Measurements from ENCODE around the gene CHRNA9.

- TF ChIP-seq, protein P1, sequence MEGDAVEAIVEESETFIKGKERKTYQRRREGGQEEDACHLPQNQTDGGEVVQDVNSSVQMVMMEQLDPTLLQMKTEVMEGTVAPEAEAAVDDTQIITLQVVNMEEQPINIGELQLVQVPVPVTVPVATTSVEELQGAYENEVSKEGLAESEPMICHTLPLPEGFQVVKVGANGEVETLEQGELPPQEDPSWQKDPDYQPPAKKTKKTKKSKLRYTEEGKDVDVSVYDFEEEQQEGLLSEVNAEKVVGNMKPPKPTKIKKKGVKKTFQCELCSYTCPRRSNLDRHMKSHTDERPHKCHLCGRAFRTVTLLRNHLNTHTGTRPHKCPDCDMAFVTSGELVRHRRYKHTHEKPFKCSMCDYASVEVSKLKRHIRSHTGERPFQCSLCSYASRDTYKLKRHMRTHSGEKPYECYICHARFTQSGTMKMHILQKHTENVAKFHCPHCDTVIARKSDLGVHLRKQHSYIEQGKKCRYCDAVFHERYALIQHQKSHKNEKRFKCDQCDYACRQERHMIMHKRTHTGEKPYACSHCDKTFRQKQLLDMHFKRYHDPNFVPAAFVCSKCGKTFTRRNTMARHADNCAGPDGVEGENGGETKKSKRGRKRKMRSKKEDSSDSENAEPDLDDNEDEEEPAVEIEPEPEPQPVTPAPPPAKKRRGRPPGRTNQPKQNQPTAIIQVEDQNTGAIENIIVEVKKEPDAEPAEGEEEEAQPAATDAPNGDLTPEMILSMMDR (IDR thresholded peaks at IDR 0.05), result no peak
- TF ChIP-seq ZFX (IDR thresholded peaks at IDR 0.05; ENCODE audit: borderline replicate concordance), result no peak
These were observed 2.4 kb downstream of the CHRNA9 start for GRCh38 chr4:40337523-40337922.

Data from 22Rv1 (cell line).